HEK293 (cell line): ENCODE measurements around the gene OPTN.

Source experiments
- CTCF ChIA-PET: fragments of 350-600 bp; formaldehyde crosslinking; extraction: SDS; loops from one replicate; lab custom pipeline; 2021; ENCODE audit warnings: antibody characterized with exemption; lab: Yijun Ruan, JAX
- POLR2A ChIA-PET: fragments of 300-600 bp; formaldehyde crosslinking; extraction: SDS; loops from one replicate; lab custom pipeline; 2020; ENCODE audit warnings: antibody characterized with exemption, inconsistent platforms; lab: Yijun Ruan, JAX
- H3K27ac ChIP-seq: fragments of 200-500 bp; sonication (Bioruptor generic); 2 replicates; pipeline ENCODE4 v1.5.1; 2014; ENCODE audit warnings: low read depth, low read length, control low read depth, inconsistent platforms; ENCODE audit errors: extremely low read depth
- H3K36me3 ChIP-seq, 2 experiments: fragments of 200-500 bp in 1 of 2; sonication (Bioruptor generic) in 1 of 2; 1 replicate in 1 of 2; 2 replicates in 1 of 2; pipeline ENCODE4 v1.5.1; 2014 to 2017; ENCODE audit warnings: inconsistent platforms in 2 of 2, low read length in 2 of 2; ENCODE audit not compliant: control insufficient read depth in 2 of 2, insufficient read depth in 1 of 2
- H3K4me1 ChIP-seq: fragments of 200-500 bp; sonication (Bioruptor generic); 2 replicates; pipeline ENCODE4 v1.5.1; 2014; ENCODE audit warnings: mild to moderate bottlenecking, low read length, inconsistent platforms; ENCODE audit not compliant: control insufficient read depth, insufficient read depth
- H3K4me3 ChIP-seq: 2 replicates; pipeline ENCODE4 v1.5.1; 2011; ENCODE audit warnings: low read depth, mild to moderate bottlenecking, control low read depth, low read length, moderate library complexity
- H3K9me3 ChIP-seq: fragments of 200-500 bp; sonication (Bioruptor generic); 2 replicates; pipeline ENCODE4 v1.5.1; 2014; ENCODE audit warnings: low read depth, low read length, inconsistent platforms; ENCODE audit not compliant: control insufficient read depth, insufficient read depth
- PRDM1 ChIP-seq: fragments of 450-650 bp; formaldehyde crosslinking; IDR thresholded peaks from 2 replicates; pipeline ENCODE4; 2016; ENCODE audit warnings: missing biosample characterization, missing genetic modification characterization
- ZBTB11 ChIP-seq: fragments of 450-650 bp; formaldehyde crosslinking; conservative IDR thresholded peaks from 2 replicates; pipeline ENCODE4 v1.5.1; 2016; ENCODE audit warnings: low read depth, missing biosample characterization, missing genetic modification characterization
- ZNF112 ChIP-seq: fragments of 450-650 bp; formaldehyde crosslinking; IDR thresholded peaks from 2 replicates; pipeline ENCODE4 v1.5.0; 2017; ENCODE audit warnings: missing biosample characterization, missing genetic modification characterization
- ZNF132 ChIP-seq: fragments of 450-650 bp; formaldehyde crosslinking; IDR thresholded peaks from 2 replicates; pipeline ENCODE4 v1.5.1; 2017; ENCODE audit warnings: missing biosample characterization, missing genetic modification characterization, borderline replicate concordance
- ZNF221 ChIP-seq: fragments of 450-650 bp; formaldehyde crosslinking; IDR thresholded peaks from 2 replicates; pipeline ENCODE4 v1.5.1; 2017; ENCODE audit warnings: missing biosample characterization, missing genetic modification characterization, borderline replicate concordance
- ZNF292 ChIP-seq: fragments of 450-650 bp; formaldehyde crosslinking; IDR thresholded peaks from 2 replicates; pipeline ENCODE4 v1.5.1; 2016; ENCODE audit warnings: low read depth, missing biosample characterization, missing genetic modification characterization, borderline replicate concordance
- ZNF341 ChIP-seq: fragments of 450-650 bp; formaldehyde crosslinking; IDR thresholded peaks from 2 replicates; pipeline ENCODE4; 2016; ENCODE audit warnings: low read depth, missing biosample characterization, missing genetic modification characterization
- ZNF37A ChIP-seq: fragments of 450-650 bp; IDR thresholded peaks from 2 replicates; pipeline ENCODE4 v1.5.1; 2018; ENCODE audit warnings: missing biosample characterization, missing genetic modification characterization
- ZNF398 ChIP-seq: fragments of 450-650 bp; formaldehyde crosslinking; IDR thresholded peaks from 2 replicates; pipeline ENCODE4 v1.5.1; 2017; ENCODE audit warnings: missing biosample characterization, missing genetic modification characterization
- ZNF449 ChIP-seq: fragments of 450-650 bp; formaldehyde crosslinking; IDR thresholded peaks from 2 replicates; pipeline ENCODE4 v1.5.1; 2017; ENCODE audit warnings: missing biosample characterization, mild to moderate bottlenecking, missing genetic modification characterization, moderate library complexity
- ZNF654 ChIP-seq: fragments of 450-650 bp; formaldehyde crosslinking; IDR thresholded peaks from 2 replicates; pipeline ENCODE4 v1.5.1; 2016; ENCODE audit warnings: low read depth, missing biosample characterization, missing genetic modification characterization
- ZNF747 ChIP-seq: fragments of 450-650 bp; formaldehyde crosslinking; IDR thresholded peaks from 2 replicates; pipeline ENCODE4 v1.5.1; 2016; ENCODE audit warnings: missing biosample characterization, missing genetic modification characterization
- ZNF776 ChIP-seq: fragments of 450-650 bp; formaldehyde crosslinking; IDR thresholded peaks from 2 replicates; pipeline ENCODE4 v1.5.0; 2017; ENCODE audit warnings: missing biosample characterization, missing genetic modification characterization, borderline replicate concordance
- ZNF791 ChIP-seq: fragments of 450-650 bp; formaldehyde crosslinking; IDR thresholded peaks from 2 replicates; pipeline ENCODE4 v1.5.1; 2016; ENCODE audit warnings: missing biosample characterization, missing genetic modification characterization
- TF ChIP-seq, protein P1 (sequence below): fragments of 450-650 bp; formaldehyde crosslinking; IDR thresholded peaks from 2 replicates; pipeline ENCODE4 v1.5.1; 2017; ENCODE audit warnings: missing biosample characterization, missing genetic modification characterization
- TF ChIP-seq, protein P2 (sequence below): fragments of 450-650 bp; formaldehyde crosslinking; IDR thresholded peaks from 2 replicates; pipeline ENCODE4 v1.5.1; 2016; ENCODE audit warnings: missing biosample characterization, missing genetic modification characterization
- TF ChIP-seq, protein P3 (sequence below): fragments of 450-650 bp; formaldehyde crosslinking; IDR thresholded peaks from 2 replicates; pipeline ENCODE4 v1.5.1; 2016; ENCODE audit warnings: missing biosample characterization, missing genetic modification characterization, low read depth
- TF ChIP-seq, protein P4 (sequence below): fragments of 450-650 bp; formaldehyde crosslinking; IDR thresholded peaks from 2 replicates; pipeline ENCODE4 v1.5.1; 2016; ENCODE audit warnings: missing biosample characterization, missing genetic modification characterization

Gene OPTN

GRCh38 chr10:13147161-13147560 lies 47.2 kb downstream of the OPTN start:
- no peaks in the 10 kb centered on the region for H3K4me1 ChIP-seq
- no peaks in the 10 kb centered on the region for H3K9me3 ChIP-seq
- POLR2A ChIA-PET = no interaction called here
- CTCF ChIA-PET = interaction anchor here (1.1 to 1.3 kb wide), 2 partner anchors 10 to 13 kb away, joined by 5 read pairs; no protein-coding TSS in a partner anchor
- TF ChIP-seq PRDM1 (tag by site-specific recombination) (no peak), ZNF449 (tag by site-specific recombination) (no peak), ZNF132 (no peak), ZNF221 (no peak), ZNF341 (tag by site-specific recombination) (no peak)
- TF ChIP-seq, protein P1, sequence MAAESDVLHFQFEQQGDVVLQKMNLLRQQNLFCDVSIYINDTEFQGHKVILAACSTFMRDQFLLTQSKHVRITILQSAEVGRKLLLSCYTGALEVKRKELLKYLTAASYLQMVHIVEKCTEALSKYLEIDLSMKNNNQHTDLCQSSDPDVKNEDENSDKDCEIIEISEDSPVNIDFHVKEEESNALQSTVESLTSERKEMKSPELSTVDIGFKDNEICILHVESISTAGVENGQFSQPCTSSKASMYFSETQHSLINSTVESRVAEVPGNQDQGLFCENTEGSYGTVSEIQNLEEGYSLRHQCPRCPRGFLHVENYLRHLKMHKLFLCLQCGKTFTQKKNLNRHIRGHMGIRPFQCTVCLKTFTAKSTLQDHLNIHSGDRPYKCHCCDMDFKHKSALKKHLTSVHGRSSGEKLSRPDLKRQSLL (tag by site-specific recombination) = no peak
- H3K4me3 ChIP-seq = no peak overlapping the region
- no peaks in the 10 kb centered on the region for H3K36me3 ChIP-seq
- no peak overlapping the region for H3K27ac ChIP-seq

DNA sequence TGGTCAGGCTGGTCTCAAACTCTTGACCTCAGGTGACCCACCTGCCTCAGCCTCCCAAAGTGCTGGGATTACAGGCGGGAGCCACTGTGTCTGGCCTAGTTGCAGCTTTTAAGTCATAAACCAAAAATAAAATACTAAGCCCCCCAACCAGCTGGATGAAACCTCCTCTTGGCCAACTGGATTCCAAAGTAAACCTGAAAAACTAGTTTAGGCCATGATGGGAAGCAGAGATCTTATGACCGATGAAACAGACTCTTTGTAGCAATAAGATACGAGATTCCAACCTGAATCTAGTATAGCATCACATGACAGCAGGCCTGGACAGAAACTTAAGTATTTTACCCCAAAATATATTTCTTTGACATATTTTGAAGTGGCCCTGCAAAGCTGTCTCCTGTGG lies 52.3 kb downstream of the OPTN start:
- CTCF ChIA-PET = interaction anchor here (0.6 kb wide), 1 partner anchor 224 kb away, joined by 3 read pairs; no protein-coding TSS in a partner anchor

More for the DNA sequence above, 52.3 kb downstream of the OPTN start:
- Histone ChIP-seq H3K36me3 (no peaks in the 10 kb centered on the region), H3K27ac (no peak overlapping the region), H3K4me3 (no peak overlapping the region), H3K4me1 (no peaks in the 10 kb centered on the region), H3K9me3 (no peaks in the 10 kb centered on the region)
- POLR2A ChIA-PET = no interaction called here
- TF ChIP-seq, protein P2, sequence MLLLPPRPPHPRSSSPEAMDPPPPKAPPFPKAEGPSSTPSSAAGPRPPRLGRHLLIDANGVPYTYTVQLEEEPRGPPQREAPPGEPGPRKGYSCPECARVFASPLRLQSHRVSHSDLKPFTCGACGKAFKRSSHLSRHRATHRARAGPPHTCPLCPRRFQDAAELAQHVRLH (tag by site-specific recombination) = no peak
- no peak for TF ChIP-seq ZNF747
- TF ChIP-seq ZNF292 (tag by site-specific recombination) = no peak
- no peak for TF ChIP-seq ZNF654 (tag by site-specific recombination)
- TF ChIP-seq ZNF112 (tag by site-specific recombination) = no peak
- no peak for TF ChIP-seq ZBTB11 (tag by site-specific recombination)
- TF ChIP-seq ZNF791 = no peak
- no peak for TF ChIP-seq PRDM1 (tag by site-specific recombination)
- no peak for TF ChIP-seq ZNF398 (tag by site-specific recombination)
- no peak for TF ChIP-seq ZNF776
- no peak for TF ChIP-seq ZNF37A
- TF ChIP-seq, protein P3, sequence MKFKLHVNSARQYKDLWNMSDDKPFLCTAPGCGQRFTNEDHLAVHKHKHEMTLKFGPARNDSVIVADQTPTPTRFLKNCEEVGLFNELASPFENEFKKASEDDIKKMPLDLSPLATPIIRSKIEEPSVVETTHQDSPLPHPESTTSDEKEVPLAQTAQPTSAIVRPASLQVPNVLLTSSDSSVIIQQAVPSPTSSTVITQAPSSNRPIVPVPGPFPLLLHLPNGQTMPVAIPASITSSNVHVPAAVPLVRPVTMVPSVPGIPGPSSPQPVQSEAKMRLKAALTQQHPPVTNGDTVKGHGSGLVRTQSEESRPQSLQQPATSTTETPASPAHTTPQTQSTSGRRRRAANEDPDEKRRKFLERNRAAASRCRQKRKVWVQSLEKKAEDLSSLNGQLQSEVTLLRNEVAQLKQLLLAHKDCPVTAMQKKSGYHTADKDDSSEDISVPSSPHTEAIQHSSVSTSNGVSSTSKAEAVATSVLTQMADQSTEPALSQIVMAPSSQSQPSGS = no peak
- TF ChIP-seq, protein P4, sequence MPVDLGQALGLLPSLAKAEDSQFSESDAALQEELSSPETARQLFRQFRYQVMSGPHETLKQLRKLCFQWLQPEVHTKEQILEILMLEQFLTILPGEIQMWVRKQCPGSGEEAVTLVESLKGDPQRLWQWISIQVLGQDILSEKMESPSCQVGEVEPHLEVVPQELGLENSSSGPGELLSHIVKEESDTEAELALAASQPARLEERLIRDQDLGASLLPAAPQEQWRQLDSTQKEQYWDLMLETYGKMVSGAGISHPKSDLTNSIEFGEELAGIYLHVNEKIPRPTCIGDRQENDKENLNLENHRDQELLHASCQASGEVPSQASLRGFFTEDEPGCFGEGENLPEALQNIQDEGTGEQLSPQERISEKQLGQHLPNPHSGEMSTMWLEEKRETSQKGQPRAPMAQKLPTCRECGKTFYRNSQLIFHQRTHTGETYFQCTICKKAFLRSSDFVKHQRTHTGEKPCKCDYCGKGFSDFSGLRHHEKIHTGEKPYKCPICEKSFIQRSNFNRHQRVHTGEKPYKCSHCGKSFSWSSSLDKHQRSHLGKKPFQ (tag by site-specific recombination) = no peak
